Panc1 (cell line): ENCODE results near the gene ST8SIA6.

ENCODE experiments used
- POLR2AphosphoS5 ChIP-seq: IDR thresholded peaks from 2 replicates; pipeline ENCODE4 v1.6.1; 2012; ENCODE audit warnings: mild to moderate bottlenecking, low read depth, low read length, moderate library complexity
- TCF7L2 ChIP-seq: IDR thresholded peaks from 2 replicates; pipeline ENCODE4 v1.6.1; 2011; ENCODE audit warnings: mild to moderate bottlenecking, low read depth, low read length, inconsistent platforms
- TF ChIP-seq, protein P1 (sequence below): fragments of 450-650 bp; IDR thresholded peaks from 2 replicates; pipeline ENCODE4 v1.5.1; 2017; ENCODE audit warnings: mild to moderate bottlenecking

DNA sequence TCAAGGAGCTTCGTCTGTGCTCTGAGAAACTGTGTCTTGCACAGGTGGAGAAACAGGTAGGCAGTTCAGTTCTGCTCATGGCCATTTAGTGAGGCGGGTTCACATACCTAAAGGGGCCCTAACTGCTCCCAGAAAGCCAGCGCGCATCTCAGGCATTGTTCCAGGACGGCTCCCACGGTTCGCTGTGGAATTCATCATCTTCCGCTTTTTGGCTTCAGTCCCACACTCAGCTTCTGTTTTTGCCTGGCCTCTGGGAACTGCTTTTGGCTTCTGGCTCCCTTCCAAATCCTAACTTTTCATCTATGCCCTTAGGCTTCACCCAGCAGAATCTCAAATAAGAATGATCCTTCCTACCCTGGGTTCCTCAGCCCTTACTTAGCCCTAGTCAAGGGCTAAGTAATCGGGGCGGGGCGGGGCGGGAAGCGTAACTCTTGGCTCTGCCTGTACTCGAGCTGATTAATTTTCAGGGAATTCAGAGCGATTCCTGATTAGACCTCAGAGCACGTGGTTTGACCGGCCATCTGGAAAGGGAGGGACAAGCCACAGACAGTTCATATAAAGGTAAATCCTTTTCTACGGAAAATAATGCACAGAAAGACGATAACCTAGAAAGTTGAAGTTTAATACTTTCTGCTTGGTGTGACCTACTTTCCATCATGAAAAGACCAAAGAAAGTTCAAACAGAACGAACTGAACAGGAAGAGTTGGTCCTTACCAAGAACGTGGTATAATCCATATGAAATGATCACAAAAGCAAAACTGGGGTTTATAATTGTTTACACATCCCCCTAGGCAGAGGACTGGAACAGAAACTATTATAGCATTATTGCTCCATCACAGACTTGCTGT, 105.7 kb downstream of the ST8SIA6 start:
- TF ChIP-seq, protein P1, sequence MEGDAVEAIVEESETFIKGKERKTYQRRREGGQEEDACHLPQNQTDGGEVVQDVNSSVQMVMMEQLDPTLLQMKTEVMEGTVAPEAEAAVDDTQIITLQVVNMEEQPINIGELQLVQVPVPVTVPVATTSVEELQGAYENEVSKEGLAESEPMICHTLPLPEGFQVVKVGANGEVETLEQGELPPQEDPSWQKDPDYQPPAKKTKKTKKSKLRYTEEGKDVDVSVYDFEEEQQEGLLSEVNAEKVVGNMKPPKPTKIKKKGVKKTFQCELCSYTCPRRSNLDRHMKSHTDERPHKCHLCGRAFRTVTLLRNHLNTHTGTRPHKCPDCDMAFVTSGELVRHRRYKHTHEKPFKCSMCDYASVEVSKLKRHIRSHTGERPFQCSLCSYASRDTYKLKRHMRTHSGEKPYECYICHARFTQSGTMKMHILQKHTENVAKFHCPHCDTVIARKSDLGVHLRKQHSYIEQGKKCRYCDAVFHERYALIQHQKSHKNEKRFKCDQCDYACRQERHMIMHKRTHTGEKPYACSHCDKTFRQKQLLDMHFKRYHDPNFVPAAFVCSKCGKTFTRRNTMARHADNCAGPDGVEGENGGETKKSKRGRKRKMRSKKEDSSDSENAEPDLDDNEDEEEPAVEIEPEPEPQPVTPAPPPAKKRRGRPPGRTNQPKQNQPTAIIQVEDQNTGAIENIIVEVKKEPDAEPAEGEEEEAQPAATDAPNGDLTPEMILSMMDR = no peak
- TF ChIP-seq POLR2AphosphoS5 (no peak), TCF7L2 (no peak)
